GM12878 (cell line): ENCODE measurements around the gene SNRPA. TPM values are rescaled to one million over a fixed set of nuclear protein-coding genes. Genes with fewer than 3 reads are reported as not detected.

ENCODE experiments used
- ATAC-seq: fragments of 200-7000 bp; cut with Tn5 transposase; 3 replicates; pipeline ENCODE4 v1.9.1; 2020; ENCODE audit warnings: mild to moderate bottlenecking, moderate library complexity
- BruUV-seq: library from RNA; stranded (reverse); fragments of 400-500 nt; replicated peaks from 2 replicates; lab custom pipeline; 2021; lab: Mats Ljungman, UMichigan
- CTCF ChIA-PET: fragments of 300-600 bp; sonication (Branson Sonifier 250); formaldehyde crosslinking; extraction: SDS; loops from one replicate; lab custom pipeline; 2021; ENCODE audit warnings: inconsistent platforms; lab: Yijun Ruan, JAX
- POLR2A ChIA-PET: fragments of 350-600 bp; formaldehyde crosslinking; extraction: SDS; loops from one replicate; lab custom pipeline; 2021; ENCODE audit warnings: inconsistent platforms; lab: Charles Lee
- RAD21 ChIA-PET: fragments of 300-600 bp; sonication (Branson Sonifier 250); formaldehyde crosslinking; loops from one replicate; lab custom pipeline; 2023; ENCODE audit warnings: antibody characterized with exemption; ENCODE audit not compliant: unreplicated experiment; lab: Charles Lee
- SMC1A ChIA-PET: fragments of 300-600 bp; sonication (Branson Sonifier 250); formaldehyde crosslinking; loops from one replicate; lab custom pipeline; 2023; ENCODE audit not compliant: unreplicated experiment, uncharacterized antibody; lab: Charles Lee
- DNase-seq: peaks from one replicate; pipeline ENCODE4 v3.0.0-alpha.2; 2011; ENCODE audit warnings: low read depth, low spot score
- FAIRE-seq: peaks from 3 replicates; lab custom pipeline; 2011; peaks lifted over from hg19 to GRCh38; lab: Jason Lieb, UNC
- H2AFZ ChIP-seq: 2 replicates; pipeline ENCODE4 v1.6.0; 2011; ENCODE audit warnings: low read depth, low read length, control low read depth; ENCODE audit not compliant: control insufficient read depth
- H3K27ac ChIP-seq: 2 replicates; pipeline ENCODE4 v1.5.1; 2011; ENCODE audit warnings: control low read depth; ENCODE audit not compliant: control insufficient read depth, insufficient read depth
- H3K27me3 ChIP-seq, 2 experiments: replicated peaks in 1 of 2; 2 replicates each; pipeline versions ENCODE4 v1.6.0 to v1.6.1; 2011; ENCODE audit warnings: low read length in 1 of 2; ENCODE audit not compliant: control insufficient read depth in 2 of 2, insufficient read depth in 2 of 2
- H3K36me3 ChIP-seq, 2 experiments: 2 replicates each; pipeline ENCODE4 v1.5.1; 2011; ENCODE audit warnings: low read length in 1 of 2; ENCODE audit not compliant: control insufficient read depth in 2 of 2, insufficient read depth in 2 of 2
- H3K4me1 ChIP-seq: 2 replicates; pipeline ENCODE4 v1.6.1; 2011; ENCODE audit warnings: mild to moderate bottlenecking, low read length, moderate library complexity, mixed read lengths; ENCODE audit not compliant: control insufficient read depth, insufficient read depth
- H3K4me2 ChIP-seq: 2 replicates; pipeline ENCODE4 v1.6.0; 2011; ENCODE audit warnings: control low read depth; ENCODE audit not compliant: control insufficient read depth, insufficient read depth
- H3K4me3 ChIP-seq: fragments of 200-600 bp; sonication (generic); 2 replicates; pipeline ENCODE4 v1.5.1; 2016
- H3K79me2 ChIP-seq: 2 replicates; pipeline ENCODE4 v1.6.0; 2011; ENCODE audit warnings: low read length; ENCODE audit not compliant: control insufficient read depth, insufficient read depth
- H3K9ac ChIP-seq: 2 replicates; pipeline ENCODE4 v1.8.0; 2011; ENCODE audit warnings: low read length, control low read depth, mixed read lengths; ENCODE audit not compliant: control insufficient read depth, insufficient read depth
- H3K9me3 ChIP-seq: replicated peaks from 3 replicates; pipeline ENCODE4 v1.5.1; 2011; ENCODE audit warnings: mild to moderate bottlenecking, low read length; ENCODE audit not compliant: control insufficient read depth, insufficient read depth
- H4K20me1 ChIP-seq: 2 replicates; pipeline ENCODE4 v1.6.0; 2011; ENCODE audit not compliant: control insufficient read depth, insufficient read depth
- EED ChIP-seq: sonication (generic); IDR thresholded peaks from 2 replicates; pipeline ENCODE4 v1.6.1; 2016; ENCODE audit warnings: antibody characterized with exemption, low read depth
- EP300 ChIP-seq, 2 experiments: fragments of 150-350 bp in 1 of 2; IDR thresholded peaks; 2 replicates each; pipeline ENCODE4 v1.6.1; 2011 to 2012; ENCODE audit warnings: low read depth in 2 of 2, low read length in 2 of 2, borderline replicate concordance in 1 of 2, improper control_type of control experiment in 1 of 2, inconsistent platforms in 1 of 2; ENCODE audit not compliant: control insufficient read depth in 1 of 2
- FOXK2 ChIP-seq: fragments of 450-650 bp; IDR thresholded peaks from 2 replicates; pipeline ENCODE4 v1.6.1; 2017; ENCODE audit warnings: mild to moderate bottlenecking, moderate library complexity
- HDGF ChIP-seq: fragments of 450-650 bp; IDR thresholded peaks from 2 replicates; pipeline ENCODE4 v1.6.1; 2016; ENCODE audit warnings: antibody characterized with exemption
- IKZF1 ChIP-seq: fragments of 450-650 bp; conservative IDR thresholded peaks from 2 replicates; pipeline ENCODE4 v1.6.1; 2017; ENCODE audit warnings: antibody characterized with exemption, mild to moderate bottlenecking
- NFYA ChIP-seq: IDR thresholded peaks from 2 replicates; pipeline ENCODE4 v1.6.1; 2011; ENCODE audit warnings: low read depth, mild to moderate bottlenecking, low read length, improper control_type of control experiment, borderline replicate concordance
- POLR2A ChIP-seq: IDR thresholded peaks from 2 replicates; pipeline ENCODE4 v1.6.1; 2011; ENCODE audit warnings: low read depth, mild to moderate bottlenecking, low read length
- RB1 ChIP-seq: fragments of 450-650 bp; formaldehyde crosslinking; IDR thresholded peaks from 2 replicates; pipeline ENCODE4 v1.6.1; 2017; ENCODE audit warnings: mild to moderate bottlenecking, borderline replicate concordance
- RELA ChIP-seq: fragments of 450-650 bp; IDR thresholded peaks from 2 replicates; pipeline ENCODE4 v1.8.0; 2014; ENCODE audit warnings: borderline replicate concordance; ENCODE audit not compliant: partially characterized antibody
- WGBS: methylation state at CpG from one replicate; pipeline ENCODE4 v1.1.6; 2016; ENCODE audit warnings: low lambda C conversion rate; ENCODE audit not compliant: insufficient replicate concordance, insufficient coverage; ENCODE audit errors: missing lambda C conversion rate; 5-methylcytosine and 5-hydroxymethylcytosine counted together
- in situ Hi-C: fragments of 300-500 bp; cut with MboI; formaldehyde crosslinking; loops from 9 replicates; pipeline ENCODE4 v1.14.3; 2018; ENCODE audit warnings: mixed read lengths
- intact Hi-C: fragments of 100-400 bp; cut with micrococcal nuclease; formaldehyde crosslinking; loops from one replicate; pipeline ENCODE4 v1.14.2; 2022; ENCODE audit not compliant: unreplicated experiment
- polyA plus RNA-seq, 11 experiments: library from polyadenylated mRNA; depleted of rRNA in 4 of 11; unstranded in 6 of 11; stranded (reverse) in 5 of 11; fragments of >200 nt; fragmentation: Nextera tagmentation in 4 of 11; fragmentation: Illumina TruSeq in 1 of 11; extraction: Ambion mirVana in 4 of 11; extraction: Trizol in 1 of 11; gene quantifications; 1 replicate in 1 of 11; 2 replicates in 10 of 11; pipeline versions ENCODE4 v1.2.1 to v1.2.3, GENCODE V29; 2011 to 2016; ENCODE audit warnings: inconsistent platforms in 2 of 11, missing spikeins in 2 of 11, low read depth in 1 of 11
- total RNA-seq, 4 experiments: library from RNA; depleted of rRNA in 3 of 4; stranded (reverse); fragments of >200 nt in 3 of 4; fragmentation: Illumina TruSeq in 1 of 4; extraction: Trizol in 1 of 4; gene quantifications; 2 replicates each; pipeline versions ENCODE4 v1.2.1 to v1.2.3, GENCODE V29; 2013 to 2021
- TF ChIP-seq, protein P1 (sequence below): IDR thresholded peaks from 2 replicates; pipeline ENCODE4 v1.6.1; 2012; ENCODE audit warnings: mild to moderate bottlenecking, low read depth, low read length
- TF ChIP-seq, protein P2 (sequence below): fragments of 450-650 bp; IDR thresholded peaks from 2 replicates; pipeline ENCODE4 v1.6.1; 2017; ENCODE audit warnings: mild to moderate bottlenecking, moderate library complexity
- TF ChIP-seq, protein P3 (sequence below): IDR thresholded peaks from 2 replicates; pipeline ENCODE4 v1.6.1; 2011; ENCODE audit warnings: low read depth, low read length, improper control_type of control experiment, borderline replicate concordance

Gene SNRPA
- total and polyA plus RNA-seq, 10 of the 15 experiments (the other 5 are each of a cell fraction or from before 2014, with no cell fraction given): 14.8 to 299 (median 202) TPM

DNA sequence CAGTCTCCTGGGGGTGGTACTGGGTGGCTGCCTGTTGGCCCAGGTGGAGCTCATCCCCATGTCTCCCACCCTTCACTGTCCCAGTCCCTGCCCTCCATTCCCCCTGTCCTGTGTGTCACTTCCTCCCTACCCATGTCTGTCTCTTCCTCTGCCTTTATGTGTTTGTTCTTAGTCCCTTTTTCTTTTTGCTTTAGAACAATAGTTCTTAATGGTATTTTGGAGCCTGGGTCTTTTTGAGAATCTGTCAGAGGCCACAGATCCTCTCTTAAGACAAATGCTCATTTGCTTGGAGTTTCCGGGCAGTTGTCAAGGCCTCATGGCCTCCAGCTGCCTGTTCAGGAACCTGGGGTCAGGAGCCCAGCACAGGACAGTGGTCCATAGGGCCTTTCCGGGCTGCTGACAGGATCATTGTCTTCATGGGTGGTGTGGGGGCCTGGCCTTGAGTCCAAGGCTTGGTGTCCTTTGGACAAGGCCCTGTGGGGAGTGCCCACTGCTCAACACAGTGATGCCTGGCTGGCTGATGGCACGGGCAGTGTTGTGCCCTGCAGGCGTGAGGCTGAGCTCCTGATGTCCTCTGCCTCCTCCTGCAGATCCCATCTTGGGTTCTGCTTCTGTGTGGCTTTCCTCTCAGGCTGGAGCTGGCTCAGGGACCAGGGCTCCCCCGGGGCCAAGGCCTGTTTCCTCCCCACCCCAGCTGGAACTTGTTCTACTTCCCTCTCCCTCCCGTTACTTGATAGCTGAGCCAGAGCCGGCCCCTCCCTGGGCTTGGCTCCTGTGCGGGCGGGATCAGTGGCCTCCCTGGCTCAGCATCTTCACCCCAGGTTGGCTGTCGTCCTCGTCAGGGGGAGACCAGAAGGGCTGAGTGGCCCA is 51.5 kb downstream of the SNRPA start:
- H3K9me3 ChIP-seq: no peaks in the 10 kb centered on the region
- SMC1A ChIA-PET: interaction anchor here (1.0 to 3.6 kb wide), 4 partner anchors 24 to 85 kb away, joined by 3 to 18 read pairs (median 4); partner anchors contain the start of genes ITPKC and RAB4B
- ATAC-seq (no peak), FAIRE-seq (no peak), DNase-seq (no peak)
- H3K36me3 ChIP-seq: peaks cover 11 to 17% of the 10 kb centered on the region in 2 experiments; a peak in 3 of 4 replicates
- no peak overlapping the region for H2AFZ ChIP-seq
- H3K4me1 ChIP-seq: peaks cover 57% of the 10 kb centered on the region
- peak overlapping the region; percentile 91 for H3K4me2 ChIP-seq
- POLR2A ChIA-PET: interaction anchor here (0.9 to 2.7 kb wide), 4 partner anchors 8 to 50 kb away, joined by 3 to 23 read pairs (median 11); partner anchors contain the start of gene RAB4B
- peaks cover 64% of the 10 kb centered on the region for H3K79me2 ChIP-seq
- CTCF ChIA-PET: interaction anchor here (0.5 to 1.9 kb wide), 6 partner anchors 25 to 139 kb away, joined by 3 to 7 read pairs (median 4); no protein-coding TSS in a partner anchor
- 36% methylated on average over 11 of the region's 11 CpGs for WGBS
- in situ Hi-C loops (no loop called here), intact Hi-C loops (no loop called here)
- peak overlapping the region; percentile 67 for H3K9ac ChIP-seq
- RAD21 ChIA-PET: interaction anchor here (0.6 to 3.2 kb wide), 8 partner anchors 24 to 519 kb away, joined by 3 to 18 read pairs (median 4); partner anchors contain the start of genes ACTMAP, NUMBL, RAB4B and SNRPA
- BruUV-seq: no TSS peak
- H4K20me1 ChIP-seq: peaks cover 19% of the 10 kb centered on the region
- H3K4me3 ChIP-seq: peak overlapping the region; percentile 62
- H3K27ac ChIP-seq: peak overlapping the region; percentile 84
- H3K27me3 ChIP-seq: no peaks in the 10 kb centered on the region
- TF ChIP-seq RB1 (no peak), NFYA (no peak), FOXK2 (no peak), HDGF (peak; percentile 28; the same call in 1 of the 2 replicates), EED (no peak), IKZF1 (0 out of 2 replicates have a peak, but pooled peaks have one; percentile 1), RELA (no peak), POLR2A (peak; percentile 26; the same call in 1 of the 2 replicates), EP300 (IDR thresholded peaks at IDR 0.05; ENCODE audit: borderline replicate concordance in 1 of 2, control insufficient read depth in 1 of 2, low read depth in 2 of 2, low read length in 2 of 2) (no peak)
- TF ChIP-seq, protein P1, sequence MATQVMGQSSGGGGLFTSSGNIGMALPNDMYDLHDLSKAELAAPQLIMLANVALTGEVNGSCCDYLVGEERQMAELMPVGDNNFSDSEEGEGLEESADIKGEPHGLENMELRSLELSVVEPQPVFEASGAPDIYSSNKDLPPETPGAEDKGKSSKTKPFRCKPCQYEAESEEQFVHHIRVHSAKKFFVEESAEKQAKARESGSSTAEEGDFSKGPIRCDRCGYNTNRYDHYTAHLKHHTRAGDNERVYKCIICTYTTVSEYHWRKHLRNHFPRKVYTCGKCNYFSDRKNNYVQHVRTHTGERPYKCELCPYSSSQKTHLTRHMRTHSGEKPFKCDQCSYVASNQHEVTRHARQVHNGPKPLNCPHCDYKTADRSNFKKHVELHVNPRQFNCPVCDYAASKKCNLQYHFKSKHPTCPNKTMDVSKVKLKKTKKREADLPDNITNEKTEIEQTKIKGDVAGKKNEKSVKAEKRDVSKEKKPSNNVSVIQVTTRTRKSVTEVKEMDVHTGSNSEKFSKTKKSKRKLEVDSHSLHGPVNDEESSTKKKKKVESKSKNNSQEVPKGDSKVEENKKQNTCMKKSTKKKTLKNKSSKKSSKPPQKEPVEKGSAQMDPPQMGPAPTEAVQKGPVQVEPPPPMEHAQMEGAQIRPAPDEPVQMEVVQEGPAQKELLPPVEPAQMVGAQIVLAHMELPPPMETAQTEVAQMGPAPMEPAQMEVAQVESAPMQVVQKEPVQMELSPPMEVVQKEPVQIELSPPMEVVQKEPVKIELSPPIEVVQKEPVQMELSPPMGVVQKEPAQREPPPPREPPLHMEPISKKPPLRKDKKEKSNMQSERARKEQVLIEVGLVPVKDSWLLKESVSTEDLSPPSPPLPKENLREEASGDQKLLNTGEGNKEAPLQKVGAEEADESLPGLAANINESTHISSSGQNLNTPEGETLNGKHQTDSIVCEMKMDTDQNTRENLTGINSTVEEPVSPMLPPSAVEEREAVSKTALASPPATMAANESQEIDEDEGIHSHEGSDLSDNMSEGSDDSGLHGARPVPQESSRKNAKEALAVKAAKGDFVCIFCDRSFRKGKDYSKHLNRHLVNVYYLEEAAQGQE: no peak
- TF ChIP-seq, protein P2, sequence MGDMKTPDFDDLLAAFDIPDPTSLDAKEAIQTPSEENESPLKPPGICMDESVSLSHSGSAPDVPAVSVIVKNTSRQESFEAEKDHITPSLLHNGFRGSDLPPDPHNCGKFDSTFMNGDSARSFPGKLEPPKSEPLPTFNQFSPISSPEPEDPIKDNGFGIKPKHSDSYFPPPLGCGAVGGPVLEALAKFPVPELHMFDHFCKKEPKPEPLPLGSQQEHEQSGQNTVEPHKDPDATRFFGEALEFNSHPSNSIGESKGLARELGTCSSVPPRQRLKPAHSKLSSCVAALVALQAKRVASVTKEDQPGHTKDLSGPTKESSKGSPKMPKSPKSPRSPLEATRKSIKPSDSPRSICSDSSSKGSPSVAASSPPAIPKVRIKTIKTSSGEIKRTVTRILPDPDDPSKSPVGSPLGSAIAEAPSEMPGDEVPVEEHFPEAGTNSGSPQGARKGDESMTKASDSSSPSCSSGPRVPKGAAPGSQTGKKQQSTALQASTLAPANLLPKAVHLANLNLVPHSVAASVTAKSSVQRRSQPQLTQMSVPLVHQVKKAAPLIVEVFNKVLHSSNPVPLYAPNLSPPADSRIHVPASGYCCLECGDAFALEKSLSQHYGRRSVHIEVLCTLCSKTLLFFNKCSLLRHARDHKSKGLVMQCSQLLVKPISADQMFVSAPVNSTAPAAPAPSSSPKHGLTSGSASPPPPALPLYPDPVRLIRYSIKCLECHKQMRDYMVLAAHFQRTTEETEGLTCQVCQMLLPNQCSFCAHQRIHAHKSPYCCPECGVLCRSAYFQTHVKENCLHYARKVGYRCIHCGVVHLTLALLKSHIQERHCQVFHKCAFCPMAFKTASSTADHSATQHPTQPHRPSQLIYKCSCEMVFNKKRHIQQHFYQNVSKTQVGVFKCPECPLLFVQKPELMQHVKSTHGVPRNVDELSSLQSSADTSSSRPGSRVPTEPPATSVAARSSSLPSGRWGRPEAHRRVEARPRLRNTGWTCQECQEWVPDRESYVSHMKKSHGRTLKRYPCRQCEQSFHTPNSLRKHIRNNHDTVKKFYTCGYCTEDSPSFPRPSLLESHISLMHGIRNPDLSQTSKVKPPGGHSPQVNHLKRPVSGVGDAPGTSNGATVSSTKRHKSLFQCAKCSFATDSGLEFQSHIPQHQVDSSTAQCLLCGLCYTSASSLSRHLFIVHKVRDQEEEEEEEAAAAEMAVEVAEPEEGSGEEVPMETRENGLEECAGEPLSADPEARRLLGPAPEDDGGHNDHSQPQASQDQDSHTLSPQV: no peak
- TF ChIP-seq, protein P3, sequence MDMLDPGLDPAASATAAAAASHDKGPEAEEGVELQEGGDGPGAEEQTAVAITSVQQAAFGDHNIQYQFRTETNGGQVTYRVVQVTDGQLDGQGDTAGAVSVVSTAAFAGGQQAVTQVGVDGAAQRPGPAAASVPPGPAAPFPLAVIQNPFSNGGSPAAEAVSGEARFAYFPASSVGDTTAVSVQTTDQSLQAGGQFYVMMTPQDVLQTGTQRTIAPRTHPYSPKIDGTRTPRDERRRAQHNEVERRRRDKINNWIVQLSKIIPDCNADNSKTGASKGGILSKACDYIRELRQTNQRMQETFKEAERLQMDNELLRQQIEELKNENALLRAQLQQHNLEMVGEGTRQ: no peak
